Measurements from ENCODE around the gene VASH1. TPM values are rescaled to one million over a fixed set of nuclear protein-coding genes. Genes with fewer than 3 reads are reported as not detected.

The VASH1 gene
- total RNA-seq, 1 donor from 2014 or later = 19.5 TPM

Other genes starting within 250 kb of the VASH1 start
- 18.7 and 19.7 TPM in 2 replicates for gene ANGEL1, start 51.4 kb downstream of the VASH1 start, total RNA-seq
- gene LRRC74A, start 64.9 kb downstream of the VASH1 start, total RNA-seq = not detected in 2 replicates